GM18517 (cell line): ENCODE data around the gene FBLN2.
"Not testable (repeated sequence)": the region's sequence is repeated elsewhere in the genome, so short reads cannot be mapped to it uniquely, and the experiment has no call there.

Source experiments
- ATAC-seq: cut with Tn5 transposase; IDR thresholded peaks from one replicate; pipeline ENCODE4 v1.9.1; 2021; ENCODE audit warnings: mild to moderate bottlenecking, moderate library complexity; ENCODE audit not compliant: unreplicated experiment

FBLN2 gene

GRCh38 chr3:13548696-13549622 is at the start of gene FBLN2:
Gene FBLN2, plus strand, starts transcription at chr3:13549125. Its CDS starts 21,231 bp downstream, at chr3:13570356.
- no peak for ATAC-seq

GRCh38 chr3:13499246-13499645 is 49.7 kb upstream of the FBLN2 start:
- ATAC-seq, result not testable (repeated sequence)

GRCh38 chr3:13500133-13500885 is 48.6 kb upstream of the FBLN2 start:
- no peak for ATAC-seq

- no peak for ATAC-seq
Observed at GRCh38 chr3:13501056-13501455, 47.9 kb upstream of the FBLN2 start.

- no peak for ATAC-seq
Observed at GRCh38 chr3:13501521-13501920, 47.4 kb upstream of the FBLN2 start.

GRCh38 chr3:13501958-13502790 is 46.8 kb upstream of the FBLN2 start:
- no peak for ATAC-seq

GRCh38 chr3:13502791-13503060 is 46.2 kb upstream of the FBLN2 start:
- ATAC-seq, result no peak

GRCh38 chr3:13504161-13504831 is 44.6 kb upstream of the FBLN2 start:
- ATAC-seq, result no peak

- no peak for ATAC-seq
Observed at GRCh38 chr3:13505147-13506130, 43.5 kb upstream of the FBLN2 start.

- ATAC-seq, result no peak
Observed at GRCh38 chr3:13506239-13506638, 42.7 kb upstream of the FBLN2 start.

GRCh38 chr3:13506680-13507079 is 42.2 kb upstream of the FBLN2 start:
- ATAC-seq, result no peak

GRCh38 chr3:13507247-13507569 is 41.7 kb upstream of the FBLN2 start:
- ATAC-seq, result no peak

GRCh38 chr3:13507570-13508339 is 41.2 kb upstream of the FBLN2 start:
- ATAC-seq, result no peak

GRCh38 chr3:13508496-13508895 is 40.4 kb upstream of the FBLN2 start:
- no peak for ATAC-seq

- no peak for ATAC-seq
Observed at GRCh38 chr3:13509059-13509815, 39.7 kb upstream of the FBLN2 start.

GRCh38 chr3:13509816-13510192 is 39.1 kb upstream of the FBLN2 start:
- ATAC-seq, result no peak

GRCh38 chr3:13512451-13512850 is 36.5 kb upstream of the FBLN2 start:
- ATAC-seq, result no peak
